HT1080 (cell line): ENCODE data around the gene HDHD2. TPM values are rescaled to one million over a fixed set of nuclear protein-coding genes. Genes with fewer than 3 reads are reported as not detected.
"Not testable (repeated sequence)": the region's sequence is repeated elsewhere in the genome, so short reads cannot be mapped to it uniquely, and the experiment has no call there.

ENCODE experiments used
- DNase-seq: peaks from one replicate; pipeline ENCODE4 v3.0.0-alpha.2; 2015; ENCODE audit warnings: low read depth
- polyA plus RNA-seq, 2 experiments: library from polyadenylated mRNA; depleted of rRNA; stranded (reverse); fragments of >200 nt; gene quantifications; 2 replicates each; pipeline ENCODE4 v1.2.3, GENCODE V29; 2015
- total RNA-seq: library from RNA; depleted of rRNA; stranded (reverse); fragments of >200 nt; shearing (Covaris generic); gene quantifications from 2 replicates; pipeline ENCODE4 v1.2.3, GENCODE V29; 2014; rRNA removed

The HDHD2 gene, protein sequence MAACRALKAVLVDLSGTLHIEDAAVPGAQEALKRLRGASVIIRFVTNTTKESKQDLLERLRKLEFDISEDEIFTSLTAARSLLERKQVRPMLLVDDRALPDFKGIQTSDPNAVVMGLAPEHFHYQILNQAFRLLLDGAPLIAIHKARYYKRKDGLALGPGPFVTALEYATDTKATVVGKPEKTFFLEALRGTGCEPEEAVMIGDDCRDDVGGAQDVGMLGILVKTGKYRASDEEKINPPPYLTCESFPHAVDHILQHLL
- 13.3 and 20.3 TPM in 2 replicates for total RNA-seq
- polyA plus RNA-seq (2015; cell fraction: cytosol; rRNA removed) = 27.1 and 29.4 TPM in 2 replicates
- polyA plus RNA-seq (2015; cell fraction: nucleus; rRNA removed) = 26.3 and 28.6 TPM in 2 replicates

DNA sequence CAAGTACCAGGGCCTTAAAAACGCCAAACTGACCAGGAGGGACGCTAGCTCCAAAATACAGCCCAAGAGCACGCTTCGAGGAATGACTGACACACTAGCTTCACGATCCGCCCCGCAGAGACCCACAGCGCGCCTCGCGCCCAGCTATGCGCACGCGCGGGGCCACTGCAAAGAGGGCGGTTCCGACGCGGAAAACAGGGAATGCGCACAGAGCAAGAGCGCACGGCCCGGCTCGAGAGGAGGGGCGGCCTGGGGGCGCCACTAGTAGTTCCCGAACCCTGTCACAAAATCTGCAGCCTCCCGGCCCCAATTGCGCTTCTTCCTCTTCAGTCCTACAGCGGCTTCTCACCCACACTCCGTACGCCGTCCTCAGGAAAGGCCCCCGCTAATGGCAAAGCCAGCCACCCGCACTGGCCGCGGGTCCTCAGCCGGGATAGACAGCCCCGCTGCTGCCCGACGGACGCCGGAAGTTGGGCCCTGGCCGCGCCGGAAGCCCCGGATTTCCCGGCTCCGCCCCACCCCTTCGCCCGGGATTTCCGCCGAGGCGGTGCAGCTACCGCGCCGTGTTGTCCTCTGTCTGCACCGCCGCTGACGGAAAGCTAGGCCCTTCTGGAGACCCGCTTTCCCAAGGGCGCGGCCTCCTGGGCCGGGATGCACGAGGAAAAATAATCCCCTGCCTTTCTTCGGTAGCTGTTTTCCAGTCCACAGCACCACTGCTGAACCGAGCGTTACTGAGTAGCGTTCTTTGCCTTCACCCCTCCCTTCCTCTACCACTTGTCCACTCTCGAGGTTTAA, at the start of gene HDHD2:
TSS of gene HDHD2 (minus strand) at position 472 of the 795 bp plus-strand sequence. CDS start 14,061 bp downstream, outside the sequence.
- peak; percentile 80 for DNase-seq

DNA sequence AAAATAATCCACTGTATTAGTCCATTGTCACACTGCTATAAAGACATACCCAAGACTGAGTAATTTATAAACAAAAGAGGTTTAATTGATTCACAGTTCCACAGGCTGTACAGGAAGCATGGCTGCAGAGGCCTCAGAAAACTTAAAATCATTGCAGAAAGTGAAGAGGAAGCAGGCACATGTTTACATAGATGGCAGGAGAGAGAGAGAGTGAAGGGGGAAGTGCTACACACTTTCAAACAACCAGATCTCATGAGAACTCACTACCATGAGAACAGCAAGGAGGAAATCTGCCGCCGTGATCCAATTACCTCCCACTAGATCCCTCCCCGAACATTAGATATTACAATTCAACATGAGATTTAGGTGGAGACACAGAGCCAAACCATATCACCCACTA, 45.7 kb upstream of the HDHD2 start:
- DNase-seq = not testable (repeated sequence)

DNA sequence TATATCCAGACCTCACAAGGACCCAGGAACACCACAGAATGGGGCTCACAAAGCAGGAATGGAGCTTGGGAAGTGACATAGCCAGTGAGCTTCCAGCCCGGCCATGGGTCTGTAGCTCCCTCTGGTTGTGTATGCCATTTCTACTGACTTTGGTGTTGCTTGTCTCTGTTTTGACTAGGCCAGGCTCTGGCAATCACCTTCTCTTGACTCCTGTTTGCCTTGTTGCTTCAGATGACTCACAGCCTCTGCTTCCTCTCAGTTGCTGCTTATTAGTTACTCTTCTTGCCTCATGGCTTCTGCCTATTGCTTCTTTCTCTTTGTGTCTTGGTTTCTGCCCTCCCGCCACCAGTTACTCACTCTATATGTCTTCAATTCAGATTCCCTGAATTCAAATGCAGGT, 41.7 kb upstream of the HDHD2 start:
- peak; percentile 80 for DNase-seq

DNA sequence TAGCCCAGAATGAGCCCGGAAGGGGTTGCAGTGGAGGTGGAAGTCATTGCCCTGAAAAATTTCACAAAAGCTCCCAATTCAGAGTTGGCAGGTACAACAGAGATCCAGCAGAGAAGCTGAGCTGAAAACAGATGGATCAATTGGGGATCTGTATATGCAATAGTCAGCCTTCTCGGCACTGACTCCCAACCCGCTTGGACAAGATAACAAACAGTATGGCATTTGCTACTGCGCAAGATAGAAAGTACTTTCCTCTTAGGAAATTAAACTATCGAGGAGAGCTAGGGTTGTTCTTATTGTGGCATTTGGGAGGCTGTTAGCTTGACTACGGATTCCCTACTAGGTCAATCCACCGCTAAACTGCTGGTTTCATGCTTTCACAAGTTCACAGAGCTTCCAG, 37.4 kb upstream of the HDHD2 start:
- DNase-seq = no peak

DNA sequence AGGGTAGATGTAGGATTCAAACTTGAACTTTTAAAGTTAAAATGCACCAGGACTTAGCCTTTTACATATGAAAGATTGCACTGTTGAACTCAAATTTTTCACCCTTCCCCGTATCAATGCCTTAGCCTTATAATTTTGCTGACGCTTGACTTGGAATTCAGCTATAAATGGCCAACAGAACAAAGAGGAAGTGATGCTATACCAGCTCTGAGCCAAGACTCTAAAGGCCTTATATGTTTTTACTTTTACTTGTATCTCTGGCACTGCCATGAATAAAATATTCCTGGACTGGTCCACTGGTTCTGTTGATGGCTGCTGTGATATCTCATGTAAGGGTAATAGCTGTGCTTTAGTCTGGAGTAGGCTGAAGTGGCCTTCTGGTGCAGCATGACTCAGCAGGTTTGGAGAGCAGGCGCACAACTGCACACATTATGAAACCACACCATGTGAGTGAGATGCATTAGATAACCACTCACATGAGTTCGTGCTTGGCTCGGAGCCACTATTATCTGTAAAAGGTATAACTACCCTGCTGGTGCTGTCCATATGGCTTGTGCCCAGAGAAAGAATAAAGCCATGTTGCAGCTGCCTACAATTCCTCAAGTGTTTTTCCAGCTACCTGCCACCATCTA, 34.2 kb upstream of the HDHD2 start:
- peak; percentile 77 for DNase-seq

DNA sequence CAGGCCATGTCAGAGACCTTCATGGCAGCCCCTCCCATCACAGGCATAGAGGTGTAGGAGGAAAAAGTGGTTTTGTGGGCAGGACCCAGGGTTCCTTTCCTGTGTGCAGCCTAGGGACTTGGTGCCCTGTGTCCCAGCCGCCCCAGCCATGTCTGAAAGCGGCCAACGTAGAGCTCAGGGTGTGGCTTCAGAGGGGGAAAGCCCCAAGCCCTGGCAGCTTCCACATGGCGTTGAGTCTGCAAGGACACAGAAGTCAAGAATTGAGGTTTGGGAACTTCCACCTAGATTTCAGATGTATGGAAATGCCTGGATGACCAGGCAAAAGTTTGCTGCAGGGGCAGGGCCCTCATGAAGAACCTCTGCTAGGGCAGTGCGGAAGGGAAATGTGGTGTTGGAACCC, 31.9 kb upstream of the HDHD2 start:
- DNase-seq = not testable (repeated sequence)

DNA sequence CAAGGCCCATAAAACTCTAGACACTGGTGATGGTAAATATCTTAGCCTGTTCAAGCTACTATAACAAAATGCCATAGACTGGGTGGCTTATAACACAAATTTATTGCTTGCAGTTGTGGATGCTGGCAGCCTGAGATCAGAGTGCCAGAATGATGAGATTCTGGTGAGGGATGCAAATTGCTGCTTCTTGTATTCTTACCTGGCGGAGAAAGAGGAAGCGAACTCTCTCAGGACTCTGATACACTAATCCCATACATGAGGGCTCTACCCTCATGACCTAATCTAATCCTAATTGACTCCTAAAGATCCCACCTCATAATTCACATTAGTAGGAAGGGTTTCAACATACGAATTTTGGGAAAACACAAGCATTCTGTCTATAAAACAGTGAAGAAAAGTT, 30.5 kb upstream of the HDHD2 start:
- DNase-seq = no peak

DNA sequence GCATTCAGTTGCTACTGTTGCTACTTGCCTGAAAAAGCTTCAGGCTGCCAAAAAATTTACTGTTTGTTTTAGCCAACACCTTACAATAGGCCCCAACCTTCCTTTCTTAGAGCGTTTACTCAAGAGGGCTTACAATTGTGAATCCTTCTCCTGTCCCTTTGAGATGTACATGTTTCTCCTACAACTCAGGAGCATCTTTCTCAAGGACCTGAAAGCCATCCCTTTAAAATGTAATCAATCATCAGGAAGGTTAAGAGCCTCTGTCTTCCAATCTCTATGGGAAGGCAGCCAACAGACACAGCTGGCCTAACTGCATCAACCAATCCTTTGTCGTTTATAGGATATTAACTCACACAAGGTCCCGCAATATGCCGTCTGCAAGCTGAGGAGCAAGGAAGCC, 29.2 kb upstream of the HDHD2 start:
- no peak for DNase-seq

DNA sequence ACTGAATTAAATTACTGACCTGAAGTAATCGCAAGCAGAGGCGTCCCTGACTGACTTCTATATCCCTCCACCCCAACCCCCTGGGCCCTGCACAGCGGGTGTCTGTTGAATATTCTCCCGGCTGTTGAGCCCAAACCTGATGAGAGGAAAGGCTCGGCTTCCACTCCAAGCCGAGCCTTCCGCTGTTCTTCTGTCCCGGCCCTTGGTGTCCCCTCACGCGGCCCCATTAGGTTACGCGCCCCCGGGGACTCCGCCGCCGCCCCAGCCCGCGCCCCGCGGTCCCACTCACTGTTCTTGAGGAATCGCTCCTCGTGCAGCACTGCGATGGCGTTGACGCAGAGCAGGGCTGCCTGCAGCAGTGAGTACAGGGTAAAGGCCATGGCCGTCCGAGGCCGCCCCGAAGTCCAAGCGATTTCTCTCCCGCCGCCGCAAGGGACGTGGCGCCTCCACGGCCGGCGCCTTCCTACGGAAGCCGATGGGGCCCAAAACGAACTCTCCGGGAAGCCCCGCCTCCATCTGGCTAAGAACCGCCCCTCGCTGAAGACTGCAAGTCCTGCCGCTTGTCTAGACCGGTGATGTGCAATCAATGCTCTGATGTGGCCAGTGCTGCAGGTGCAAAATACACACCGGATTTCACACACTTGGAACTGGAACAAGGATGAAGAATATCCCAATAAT, 25.7 kb upstream of the HDHD2 start, which contains the start of gene IER3IP1:
TSS of gene IER3IP1 (minus strand) at position 467 of the 678 bp plus-strand sequence. CDS start at position 380, 87 bp downstream.
- peak; percentile 83 for DNase-seq

DNA sequence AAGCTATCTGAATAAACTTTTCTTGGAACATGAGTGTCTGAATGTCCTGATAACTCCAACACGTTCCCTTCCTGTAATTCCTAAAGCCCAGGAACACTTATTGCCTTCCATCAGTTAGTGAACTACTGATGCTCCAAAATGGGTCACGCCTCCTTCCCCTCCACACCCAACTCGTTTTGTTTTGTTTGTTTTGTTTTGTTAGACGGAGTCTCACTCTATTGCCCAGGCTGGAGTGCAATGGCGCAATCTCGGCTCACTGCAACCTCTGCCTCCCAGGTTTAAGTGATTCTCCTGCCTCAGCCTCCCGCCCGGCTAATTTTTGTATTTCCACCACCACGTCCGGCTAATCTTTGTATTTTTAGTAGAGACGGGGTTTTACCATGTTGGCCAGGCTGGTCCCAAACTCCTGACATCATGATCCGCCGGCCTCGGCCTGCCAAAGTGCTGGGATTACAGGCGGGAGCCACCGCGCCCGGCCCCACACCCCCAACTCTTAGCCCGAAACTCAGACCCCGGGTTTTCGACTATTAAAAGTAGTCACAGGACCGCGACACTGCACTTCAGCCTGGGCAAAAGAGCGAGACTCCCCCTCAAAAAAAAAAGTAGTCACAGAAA, 25.1 kb upstream of the HDHD2 start:
- DNase-seq = peak; percentile 10

DNA sequence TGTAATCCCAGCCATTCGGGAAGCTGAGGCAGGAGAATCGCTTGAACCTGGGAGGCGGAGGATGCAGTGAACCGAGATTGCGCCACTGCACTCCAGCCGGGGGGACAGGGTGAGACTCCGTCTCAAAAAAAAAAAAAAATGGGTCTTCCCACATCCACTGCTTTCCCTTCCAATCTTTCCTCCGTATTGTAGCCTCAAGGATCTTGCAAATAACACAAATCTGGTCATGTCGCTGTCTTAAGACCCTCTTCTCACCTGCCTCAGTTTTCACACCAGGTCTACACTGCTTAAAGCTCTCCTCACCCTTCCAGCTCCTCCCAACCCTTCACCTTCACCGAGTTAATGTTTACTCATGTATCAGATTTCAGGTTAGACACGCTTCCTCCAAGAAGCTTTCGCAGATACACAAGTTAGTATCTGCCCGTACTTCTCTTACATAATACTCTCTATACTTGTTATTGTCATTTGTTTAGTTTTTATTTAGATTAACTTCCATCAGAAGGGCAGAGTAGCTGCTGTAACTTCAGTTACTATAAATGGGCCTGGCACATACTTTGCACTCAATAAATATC, 24.3 kb upstream of the HDHD2 start:
- DNase-seq = no peak

DNA sequence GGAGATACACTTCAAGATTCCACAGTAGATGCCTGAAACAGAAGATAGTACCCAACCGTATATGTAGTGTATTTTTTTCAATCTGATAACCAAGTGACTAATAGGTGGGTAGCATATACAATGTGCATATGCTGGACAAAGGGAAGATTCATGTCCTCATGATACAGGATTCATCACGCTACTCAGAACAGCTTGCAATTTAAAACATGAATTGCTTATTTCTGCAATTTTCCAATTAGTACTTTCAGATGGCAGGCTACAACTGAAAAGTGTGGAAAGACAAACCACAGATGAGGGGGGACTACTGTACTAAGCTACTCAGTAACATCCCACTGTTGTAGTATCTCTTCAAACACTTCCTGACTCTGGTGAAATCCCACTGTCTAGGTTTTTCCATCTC, 22.2 kb upstream of the HDHD2 start:
- DNase-seq = no peak

DNA sequence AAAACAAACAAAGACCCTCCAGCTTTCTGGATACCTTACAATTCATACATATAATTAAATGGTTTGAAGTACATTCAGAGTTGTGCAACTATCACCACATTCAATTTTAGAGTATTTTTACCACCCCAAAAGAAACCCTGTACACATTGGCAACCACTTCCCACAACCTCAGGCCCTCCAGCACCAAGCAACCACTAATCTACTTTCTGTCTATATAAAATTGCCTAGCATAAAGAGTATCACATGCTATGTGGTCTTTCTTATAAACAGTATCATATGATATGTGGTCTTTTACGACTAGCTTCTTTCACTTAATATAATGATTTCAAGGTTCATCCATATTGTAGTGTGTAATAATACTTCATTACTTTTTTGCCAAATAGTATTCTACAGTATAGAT, 18.6 kb upstream of the HDHD2 start:
- no peak for DNase-seq

DNA sequence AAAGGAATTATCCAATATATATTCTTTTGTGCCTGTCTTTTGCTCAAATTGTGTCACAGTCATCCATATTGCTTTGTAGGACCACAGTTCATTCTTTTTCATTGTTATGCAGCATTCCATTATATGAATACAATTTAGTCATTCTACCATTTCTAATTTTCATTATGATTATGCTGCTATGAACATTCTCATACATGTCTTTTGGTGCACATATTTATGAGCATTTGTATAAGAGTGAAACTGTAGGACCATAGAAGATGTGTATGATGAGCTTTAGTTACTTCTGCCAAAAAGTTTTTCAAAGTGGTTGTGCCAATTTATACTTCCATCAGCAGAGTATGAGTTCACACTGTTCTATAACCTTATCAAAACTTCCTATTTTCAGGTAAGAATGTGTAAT, 18.2 kb upstream of the HDHD2 start:
- DNase-seq = no peak

DNA sequence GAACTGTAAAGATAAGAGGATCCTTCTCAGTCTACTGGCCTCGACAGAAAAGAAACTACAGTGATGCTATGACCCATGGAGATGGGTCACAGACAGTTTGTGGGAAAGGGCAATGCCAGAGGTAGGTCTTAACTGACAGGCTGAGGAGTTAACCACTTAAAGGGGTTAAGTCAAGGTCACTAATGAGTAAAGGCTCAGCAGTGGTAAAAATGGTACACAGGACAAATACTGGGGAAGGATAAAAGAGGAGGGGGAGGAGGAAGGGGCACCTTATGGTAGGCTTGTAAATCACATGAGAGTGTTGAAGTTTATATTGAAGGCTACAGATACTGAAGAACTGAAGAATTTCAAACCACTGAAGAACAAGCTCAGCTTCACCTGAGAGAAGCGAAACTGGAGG, 16.0 kb upstream of the HDHD2 start:
- no peak for DNase-seq

DNA sequence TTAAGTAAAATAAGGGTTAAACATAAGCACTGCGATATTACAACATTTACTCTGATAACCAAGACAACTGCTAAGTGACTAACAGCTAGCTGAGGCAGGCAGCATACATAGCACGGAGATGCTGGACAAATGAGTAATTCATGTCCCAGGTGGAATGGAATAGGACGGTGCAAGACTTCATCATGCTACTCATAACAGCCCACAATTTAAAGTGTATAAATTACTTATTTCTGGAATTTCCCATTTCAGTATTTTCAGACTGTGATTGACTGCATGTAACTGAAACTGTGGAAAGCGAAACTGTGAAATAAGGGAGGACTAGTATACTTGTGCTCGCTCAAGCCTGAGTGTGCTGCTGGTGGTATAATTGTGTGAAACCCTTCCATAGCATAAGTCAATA, 12.9 kb upstream of the HDHD2 start:
- DNase-seq = peak; percentile 32

DNA sequence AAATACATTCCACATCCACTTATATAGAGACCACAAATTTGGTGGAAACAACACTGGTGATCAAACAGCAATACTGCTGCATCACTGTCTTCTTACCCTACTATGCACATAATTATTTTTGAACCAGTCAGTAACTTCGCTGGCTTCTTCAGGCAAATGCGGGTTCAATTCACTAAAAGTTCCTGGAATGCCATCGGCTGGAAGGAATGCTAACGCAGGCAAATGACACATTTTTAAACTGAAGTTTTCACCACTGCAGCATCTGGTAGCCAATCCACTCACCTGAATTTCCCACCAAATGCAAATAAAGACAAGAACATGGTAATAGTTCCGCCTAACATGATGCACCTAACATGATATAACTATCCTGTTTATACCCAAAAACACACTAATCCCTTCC, 10.0 kb upstream of the HDHD2 start:
- no peak for DNase-seq

DNA sequence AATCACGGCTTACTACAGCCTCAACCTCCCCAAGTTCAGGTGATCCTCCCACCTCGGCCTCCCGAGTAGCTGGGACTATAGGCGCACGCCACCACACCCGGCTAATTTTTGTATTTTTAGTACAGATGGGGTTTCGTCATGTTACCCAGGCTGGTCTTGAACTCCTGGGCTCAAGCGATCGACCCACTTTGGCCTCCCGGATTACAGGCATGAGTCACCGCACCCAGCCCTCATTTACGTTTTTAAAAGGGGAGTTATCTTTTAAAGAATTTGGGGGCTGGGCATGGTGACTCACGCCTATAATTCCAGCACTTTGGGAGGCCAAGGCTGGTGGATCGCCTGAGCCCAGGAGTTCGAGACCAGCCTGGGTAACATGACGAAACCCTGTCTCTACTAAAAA, 8.1 kb upstream of the HDHD2 start:
- peak; percentile 56 for DNase-seq

DNA sequence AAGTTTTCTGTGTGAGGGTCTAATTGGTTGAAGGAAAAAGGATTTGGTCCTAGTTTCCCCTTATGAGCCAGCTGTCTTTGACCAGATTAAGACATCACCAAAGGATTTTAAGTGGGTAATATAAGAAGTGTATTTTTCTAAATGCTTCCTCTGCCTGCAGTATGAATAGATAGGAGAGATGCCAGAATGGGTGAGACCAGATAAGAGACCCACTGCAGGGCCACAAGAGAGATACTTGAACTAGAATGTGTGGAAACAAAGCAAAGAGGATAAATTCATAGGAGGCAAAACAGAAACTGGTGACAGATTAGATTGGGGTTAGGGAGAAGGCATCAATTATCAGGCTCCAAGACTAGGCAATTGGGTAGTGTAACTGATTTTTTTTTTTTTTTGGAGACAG, 1.1 kb upstream of the HDHD2 start:
- no peak for DNase-seq

DNA sequence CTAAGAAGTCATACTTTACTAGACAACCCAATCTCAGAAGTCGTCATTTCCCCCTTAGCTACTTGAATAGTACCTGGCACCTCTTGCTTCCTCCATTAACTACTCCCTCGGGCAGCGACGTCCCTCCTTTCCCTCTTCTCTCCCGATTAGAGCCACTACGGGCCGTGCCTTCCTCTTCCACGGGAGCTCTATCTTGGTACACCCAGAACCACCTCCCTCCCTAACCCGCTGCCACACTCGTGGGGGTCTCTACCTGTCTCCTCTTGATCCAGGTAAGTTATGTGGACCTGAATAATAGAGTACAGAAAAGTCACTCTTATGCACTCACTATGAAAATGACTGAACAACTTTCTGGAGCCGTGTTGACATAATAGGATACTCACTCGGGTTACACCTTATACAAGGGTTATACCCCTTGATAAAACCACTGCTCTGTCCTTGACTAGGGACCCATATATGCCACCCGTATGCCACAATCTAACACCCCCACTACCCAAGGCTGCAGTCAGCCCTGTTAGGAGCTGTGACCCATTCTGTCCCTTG, 595 bp upstream of the HDHD2 start:
- DNase-seq = no peak
